ENCODE data around the gene MTHFD2.
"Not testable (repeated sequence)": the region's sequence is repeated elsewhere in the genome, so short reads cannot be mapped to it uniquely, and the experiment has no call there.

MTHFD2 gene

GRCh38 chr2:74181739-74182138, 16.7 kb upstream of the MTHFD2 start:
- DNase-seq (ENCODE audit: low read depth): no peak

GRCh38 chr2:74183878-74184277, 14.5 kb upstream of the MTHFD2 start:
- no peak for TF ChIP-seq CTCF (conservative IDR thresholded peaks at IDR 0.05; ENCODE audit: low read depth, low read length)
- DNase-seq (ENCODE audit: low read depth): no peak
- H3K4me3 ChIP-seq (ENCODE audit: low read depth, low read length): no peak overlapping the region

More at GRCh38 chr2:74181739-74182138, 16.7 kb upstream of the MTHFD2 start:
- TF ChIP-seq CTCF (conservative IDR thresholded peaks at IDR 0.05; ENCODE audit: low read depth, low read length): no peak
- H3K4me3 ChIP-seq (ENCODE audit: low read depth, low read length): no peak overlapping the region

GRCh38 chr2:74186038-74186437, 12.4 kb upstream of the MTHFD2 start:
- H3K4me3 ChIP-seq (ENCODE audit: low read depth, low read length): no peak overlapping the region
- no peak for TF ChIP-seq CTCF (conservative IDR thresholded peaks at IDR 0.05; ENCODE audit: low read depth, low read length)
- no peak for DNase-seq (ENCODE audit: low read depth)

GRCh38 chr2:74186706-74187105, 11.7 kb upstream of the MTHFD2 start:
- H3K4me3 ChIP-seq (ENCODE audit: low read depth, low read length); DNase-seq (ENCODE audit: low read depth): not testable (repeated sequence)

GRCh38 chr2:74188018-74188601, 10.3 kb upstream of the MTHFD2 start:
- DNase-seq (ENCODE audit: low read depth): peak; percentile 58
- TF ChIP-seq CTCF (conservative IDR thresholded peaks at IDR 0.05; ENCODE audit: low read depth, low read length): no peak
- H3K4me3 ChIP-seq (ENCODE audit: low read depth, low read length): no peak overlapping the region

GRCh38 chr2:74188696-74189095, 9.7 kb upstream of the MTHFD2 start:
- no peak for TF ChIP-seq CTCF (conservative IDR thresholded peaks at IDR 0.05; ENCODE audit: low read depth, low read length)
- no peak overlapping the region for H3K4me3 ChIP-seq (ENCODE audit: low read depth, low read length)
- no peak for DNase-seq (ENCODE audit: low read depth)

- no peak for TF ChIP-seq CTCF (conservative IDR thresholded peaks at IDR 0.05; ENCODE audit: low read depth, low read length)
- H3K4me3 ChIP-seq (ENCODE audit: low read depth, low read length): no peak overlapping the region
- DNase-seq (ENCODE audit: low read depth): no peak
Observed at GRCh38 chr2:74191596-74192380, 6.6 kb upstream of the MTHFD2 start.

All from choroid plexus epithelial cell (primary cell).